Peyer's patch (tissue), 4 donors: ENCODE results near the gene HHATL. TPM values are rescaled to one million over a fixed set of nuclear protein-coding genes. Genes with fewer than 3 reads are reported as not detected.
A peak's percentile ranks its signal among the peaks of the same experiment; 100 is the strongest.

Experiments used
- DNase-seq, 3 donors: peaks; one replicate each; pipeline ENCODE4 v3.0.0-alpha.2; 2017 to 2019
- H3K27ac ChIP-seq, 4 donors: fragments of 200-600 bp; sonication (generic); one replicate each; pipeline ENCODE4 v1.5.1; 2016 to 2019
- H3K27me3 ChIP-seq, 2 donors: fragments of 200-600 bp; sonication (generic); one replicate each; pipeline ENCODE4 v1.5.1; 2019
- H3K36me3 ChIP-seq, 3 donors: fragments of 200-600 bp; sonication (generic); one replicate each; pipeline ENCODE4 v1.5.1; 2016 to 2019
- H3K4me1 ChIP-seq, 4 donors: fragments of 200-600 bp; sonication (generic); one replicate each; pipeline ENCODE4 v1.5.1; 2016 to 2019
- H3K4me3 ChIP-seq, 4 donors: fragments of 200-600 bp; sonication (generic); 1 replicate in 3 of 4; 2 replicates in 1 of 4; pipeline ENCODE4 v1.5.1; 2016 to 2019; ENCODE audit warnings: mild to moderate bottlenecking in 1 of 4
- H3K9me3 ChIP-seq, 4 donors: fragments of 200-600 bp; sonication (generic); one replicate each; pipeline ENCODE4 v1.5.1; 2016 to 2019; ENCODE audit warnings: mild to moderate bottlenecking in 1 of 4
- CTCF ChIP-seq, 6 experiments: fragments of 450-650 bp in 4 of 6; fragments of 200-600 bp in 2 of 6; sonication (generic) in 1 of 6; IDR thresholded peaks; one replicate each; pipeline ENCODE4 v1.5.1; 2017 to 2019; ENCODE audit warnings: antibody characterized with exemption in 6 of 6, mild to moderate bottlenecking in 3 of 6, moderate library complexity in 1 of 6
- POLR2A ChIP-seq, 2 donors: fragments of 450-650 bp; IDR thresholded peaks; one replicate each; pipeline ENCODE4 v1.5.1; 2017; ENCODE audit warnings: antibody characterized with exemption in 2 of 2, mild to moderate bottlenecking in 2 of 2, moderate library complexity in 2 of 2
- total RNA-seq, 4 donors: library from RNA; depleted of rRNA; stranded (reverse); fragments of >200 nt; gene quantifications; one replicate each; pipeline ENCODE4 v1.1.0, GENCODE V29; 2016

The HHATL gene
- total RNA-seq, 4 donors from 2014 or later: 3.4 TPM; not detected in 3

GRCh38 chr3:42720126-42720525 lies 17.5 kb upstream of the HHATL start:
- Histone ChIP-seq H3K4me3 (no peak overlapping the region), H3K9me3 (no peaks in the 10 kb centered on the region), H3K36me3 (no peaks in the 10 kb centered on the region), H3K27me3 (no peaks in the 10 kb centered on the region), H3K4me1 (no peaks in the 10 kb centered on the region), H3K27ac (no peak overlapping the region)
- DNase-seq: no peak
- TF ChIP-seq CTCF (IDR thresholded peaks at IDR 0.05) (no peak), POLR2A (IDR thresholded peaks at IDR 0.05) (no peak)

- Histone ChIP-seq H3K4me3 (no peak overlapping the region), H3K27ac (no peak overlapping the region), H3K4me1 (no peaks in the 10 kb centered on the region), H3K36me3 (no peaks in the 10 kb centered on the region), H3K9me3 (no peaks in the 10 kb centered on the region), H3K27me3 (no peaks in the 10 kb centered on the region)
- TF ChIP-seq POLR2A (IDR thresholded peaks at IDR 0.05): no peak
- TF ChIP-seq CTCF (IDR thresholded peaks at IDR 0.05): no peak
- peak in 1 of 3 donors; percentile 13 for DNase-seq
Observed at GRCh38 chr3:42719002-42719401, 16.4 kb upstream of the HHATL start.

- no peak for TF ChIP-seq CTCF (IDR thresholded peaks at IDR 0.05)
- TF ChIP-seq POLR2A (IDR thresholded peaks at IDR 0.05): no peak
- Histone ChIP-seq H3K36me3 (no peaks in the 10 kb centered on the region), H3K27ac (no peak overlapping the region), H3K4me3 (no peak overlapping the region), H3K27me3 (no peaks in the 10 kb centered on the region), H3K9me3 (no peaks in the 10 kb centered on the region), H3K4me1 (no peaks in the 10 kb centered on the region)
- no peak for DNase-seq
Observed at GRCh38 chr3:42718338-42718737, 15.7 kb upstream of the HHATL start.

GRCh38 chr3:42717306-42717705 lies 14.7 kb upstream of the HHATL start:
- DNase-seq: no peak
- no peaks in the 10 kb centered on the region for H3K4me1 ChIP-seq
- no peaks in the 10 kb centered on the region for H3K36me3 ChIP-seq
- TF ChIP-seq CTCF (IDR thresholded peaks at IDR 0.05): no peak
- no peak for TF ChIP-seq POLR2A (IDR thresholded peaks at IDR 0.05)
- H3K27ac ChIP-seq: no peak overlapping the region
- H3K27me3 ChIP-seq: no peaks in the 10 kb centered on the region
- no peak overlapping the region for H3K4me3 ChIP-seq
- no peaks in the 10 kb centered on the region for H3K9me3 ChIP-seq

- H3K27ac ChIP-seq: no peak overlapping the region
- H3K4me3 ChIP-seq: no peak overlapping the region
- no peak for TF ChIP-seq CTCF (IDR thresholded peaks at IDR 0.05)
- TF ChIP-seq POLR2A (IDR thresholded peaks at IDR 0.05): no peak
- no peaks in the 10 kb centered on the region for H3K4me1 ChIP-seq
- no peaks in the 10 kb centered on the region for H3K9me3 ChIP-seq
- DNase-seq: peak in 1 of 3 donors; percentile 47
- H3K36me3 ChIP-seq: no peaks in the 10 kb centered on the region
- H3K27me3 ChIP-seq: no peaks in the 10 kb centered on the region
Observed at GRCh38 chr3:42714171-42714852, 11.7 kb upstream of the HHATL start.
